ENCODE results near the gene HOXD8.
A peak's percentile ranks its signal among the peaks of the same experiment; 100 is the strongest.

HOXD8 gene

DNA sequence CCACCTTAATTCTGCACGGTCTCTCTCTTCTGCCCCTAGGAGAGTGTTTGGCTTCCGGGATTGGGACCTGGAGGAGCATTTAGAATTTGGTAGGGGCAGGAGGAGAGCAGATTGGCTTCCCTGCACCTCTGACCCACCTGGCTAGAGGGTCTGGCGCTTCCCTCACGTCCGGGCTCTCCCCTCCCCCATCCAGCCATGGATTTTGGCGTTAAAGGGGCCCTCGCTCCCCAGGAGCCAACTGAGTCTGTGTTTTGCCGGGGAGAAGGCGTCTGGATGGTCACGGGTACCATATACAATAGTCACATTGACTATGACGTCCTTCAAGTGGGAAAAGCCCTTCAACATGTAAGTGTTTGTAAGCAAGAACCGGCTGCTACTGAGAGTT is 34.2 kb downstream of the HOXD8 start:
- Mint-ChIP-seq H3K9me3 (no peaks in the 10 kb centered on the region), H3K4me3 (peak overlapping the region; percentile 83 to 84 (median 84)), H3K36me3 (ENCODE audit: low read depth) (peaks cover 27% of the 10 kb centered on the region), H3K4me1 (peaks cover 72% of the 10 kb centered on the region), H3K27ac (peak overlapping the region; percentile 95 to 99 (median 99)), H3K27me3 (ENCODE audit: low read depth) (peaks cover 19% of the 10 kb centered on the region)
- TF ChIP-seq, protein P1, sequence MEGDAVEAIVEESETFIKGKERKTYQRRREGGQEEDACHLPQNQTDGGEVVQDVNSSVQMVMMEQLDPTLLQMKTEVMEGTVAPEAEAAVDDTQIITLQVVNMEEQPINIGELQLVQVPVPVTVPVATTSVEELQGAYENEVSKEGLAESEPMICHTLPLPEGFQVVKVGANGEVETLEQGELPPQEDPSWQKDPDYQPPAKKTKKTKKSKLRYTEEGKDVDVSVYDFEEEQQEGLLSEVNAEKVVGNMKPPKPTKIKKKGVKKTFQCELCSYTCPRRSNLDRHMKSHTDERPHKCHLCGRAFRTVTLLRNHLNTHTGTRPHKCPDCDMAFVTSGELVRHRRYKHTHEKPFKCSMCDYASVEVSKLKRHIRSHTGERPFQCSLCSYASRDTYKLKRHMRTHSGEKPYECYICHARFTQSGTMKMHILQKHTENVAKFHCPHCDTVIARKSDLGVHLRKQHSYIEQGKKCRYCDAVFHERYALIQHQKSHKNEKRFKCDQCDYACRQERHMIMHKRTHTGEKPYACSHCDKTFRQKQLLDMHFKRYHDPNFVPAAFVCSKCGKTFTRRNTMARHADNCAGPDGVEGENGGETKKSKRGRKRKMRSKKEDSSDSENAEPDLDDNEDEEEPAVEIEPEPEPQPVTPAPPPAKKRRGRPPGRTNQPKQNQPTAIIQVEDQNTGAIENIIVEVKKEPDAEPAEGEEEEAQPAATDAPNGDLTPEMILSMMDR (IDR thresholded peaks at IDR 0.05; ENCODE audit: unreplicated experiment in 3 of 3), result no peak

GRCh38 chr2:176164201-176164600 is 34.7 kb downstream of the HOXD8 start:
- Mint-ChIP-seq H3K4me1 (peaks cover 71% of the 10 kb centered on the region), H3K4me3 (peak overlapping the region; percentile 83 to 84 (median 84)), H3K27me3 (ENCODE audit: low read depth) (peaks cover 19% of the 10 kb centered on the region), H3K27ac (peak overlapping the region; percentile 95 to 99 (median 99)), H3K9me3 (no peaks in the 10 kb centered on the region), H3K36me3 (ENCODE audit: low read depth) (peaks cover 27% of the 10 kb centered on the region)
- TF ChIP-seq, protein P1 (IDR thresholded peaks at IDR 0.05; ENCODE audit: unreplicated experiment in 3 of 3), result no peak

GRCh38 chr2:176164611-176165369 is 35.3 kb downstream of the HOXD8 start:
- TF ChIP-seq, protein P1 (IDR thresholded peaks at IDR 0.05; ENCODE audit: unreplicated experiment in 3 of 3), result no peak
- H3K27ac Mint-ChIP-seq, result peak overlapping the region; percentile 95 to 99 (median 99)
- H3K4me1 Mint-ChIP-seq, result peaks cover 76% of the 10 kb centered on the region
- no peaks in the 10 kb centered on the region for H3K9me3 Mint-ChIP-seq
- peaks cover 32% of the 10 kb centered on the region for H3K36me3 Mint-ChIP-seq (ENCODE audit: low read depth)
- H3K4me3 Mint-ChIP-seq, result peak overlapping the region; percentile 83 to 84 (median 84)
- peaks cover 19% of the 10 kb centered on the region for H3K27me3 Mint-ChIP-seq (ENCODE audit: low read depth)

- H3K27me3 Mint-ChIP-seq (ENCODE audit: low read depth), result peaks cover 21% of the 10 kb centered on the region
- H3K9me3 Mint-ChIP-seq, result no peaks in the 10 kb centered on the region
- H3K27ac Mint-ChIP-seq, result peak overlapping the region; percentile 95 to 99 (median 99)
- TF ChIP-seq, protein P1 (IDR thresholded peaks at IDR 0.05; ENCODE audit: unreplicated experiment in 3 of 3), result no peak
- peak overlapping the region; percentile 83 to 84 (median 84) for H3K4me3 Mint-ChIP-seq
- H3K36me3 Mint-ChIP-seq (ENCODE audit: low read depth), result peaks cover 36% of the 10 kb centered on the region
- peaks cover 80% of the 10 kb centered on the region for H3K4me1 Mint-ChIP-seq
Measured at GRCh38 chr2:176165370-176166050, 36.0 kb downstream of the HOXD8 start.

DNA sequence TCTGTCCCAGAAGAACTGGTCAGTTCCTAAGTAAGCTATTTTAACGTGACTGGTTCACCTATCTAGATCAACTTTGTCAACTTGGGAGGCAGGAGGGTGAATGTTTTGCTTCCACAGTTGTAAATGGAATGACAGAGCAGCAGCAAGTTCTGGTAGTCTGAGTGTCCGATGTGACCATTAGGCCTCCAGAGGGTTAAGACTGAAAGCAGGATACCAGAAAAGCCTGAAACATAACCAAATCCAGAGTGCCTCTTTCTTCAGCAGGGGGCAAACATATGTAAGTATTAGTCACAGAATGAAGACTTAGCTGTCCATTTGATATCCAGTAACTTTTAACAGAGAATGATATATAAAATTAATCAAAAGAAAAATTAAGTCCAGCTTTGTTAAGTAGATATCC is 36.8 kb downstream of the HOXD8 start:
- TF ChIP-seq, protein P1 (IDR thresholded peaks at IDR 0.05; ENCODE audit: unreplicated experiment in 3 of 3), result no peak
- H3K4me3 Mint-ChIP-seq, result peak overlapping the region; percentile 83 to 84 (median 84)
- peaks cover 83% of the 10 kb centered on the region for H3K4me1 Mint-ChIP-seq
- peaks cover 17% of the 10 kb centered on the region for H3K27me3 Mint-ChIP-seq (ENCODE audit: low read depth)
- no peaks in the 10 kb centered on the region for H3K9me3 Mint-ChIP-seq
- H3K36me3 Mint-ChIP-seq (ENCODE audit: low read depth), result peaks cover 37% of the 10 kb centered on the region
- H3K27ac Mint-ChIP-seq, result peak overlapping the region; percentile 95 to 99 (median 99)
